AG04450 (cell line): ENCODE measurements around the gene SERPINH1. TPM values are rescaled to one million over a fixed set of nuclear protein-coding genes. Genes with fewer than 3 reads are reported as not detected.

Experiments
- CTCF ChIA-PET: fragments of 300-600, 350-600 bp; formaldehyde crosslinking; extraction: SDS; loops from one replicate; lab custom pipeline; 2022; ENCODE audit warnings: antibody characterized with exemption, inconsistent platforms; lab: Charles Lee
- POLR2A ChIA-PET: fragments of 350-600 bp; formaldehyde crosslinking; extraction: SDS; loops from one replicate; lab custom pipeline; 2021; ENCODE audit warnings: antibody characterized with exemption, inconsistent platforms; lab: Yijun Ruan, JAX
- DNase-seq: peaks from one replicate; pipeline ENCODE4 v3.0.0-alpha.2; 2011; ENCODE audit warnings: low read depth, low spot score
- H3K27ac ChIP-seq: one replicate; pipeline ENCODE4 v1.5.1; 2012; ENCODE audit warnings: low read depth, low read length, control low read depth
- H3K27me3 ChIP-seq: one replicate; pipeline ENCODE4 v1.6.0; 2012; ENCODE audit warnings: low read length; ENCODE audit not compliant: control insufficient read depth, insufficient read depth
- H3K4me3 ChIP-seq: 2 replicates; pipeline ENCODE4 v1.5.1; 2011; ENCODE audit warnings: mild to moderate bottlenecking, low read depth, low read length, control low read depth
- H3K9me3 ChIP-seq: 2 replicates; pipeline ENCODE4 v1.5.1; 2012; ENCODE audit warnings: low read length; ENCODE audit not compliant: control insufficient read depth, insufficient read depth
- polyA plus RNA-seq: library from polyadenylated mRNA; depleted of rRNA; stranded (reverse); fragments of >200 nt; gene quantifications from 2 replicates; pipeline ENCODE4 v1.2.3, GENCODE V29; 2011
- TF ChIP-seq, protein P1 (sequence below): IDR thresholded peaks from 2 replicates; pipeline ENCODE4 v1.5.1; 2011; ENCODE audit warnings: low read depth, low read length, control low read depth, inconsistent platforms

SERPINH1 gene
- polyA plus RNA-seq, 1 experiment, result 881 TPM

GRCh38 chr11:75518204-75518549 lies 43.9 kb upstream of the SERPINH1 start:
- TF ChIP-seq, protein P1, sequence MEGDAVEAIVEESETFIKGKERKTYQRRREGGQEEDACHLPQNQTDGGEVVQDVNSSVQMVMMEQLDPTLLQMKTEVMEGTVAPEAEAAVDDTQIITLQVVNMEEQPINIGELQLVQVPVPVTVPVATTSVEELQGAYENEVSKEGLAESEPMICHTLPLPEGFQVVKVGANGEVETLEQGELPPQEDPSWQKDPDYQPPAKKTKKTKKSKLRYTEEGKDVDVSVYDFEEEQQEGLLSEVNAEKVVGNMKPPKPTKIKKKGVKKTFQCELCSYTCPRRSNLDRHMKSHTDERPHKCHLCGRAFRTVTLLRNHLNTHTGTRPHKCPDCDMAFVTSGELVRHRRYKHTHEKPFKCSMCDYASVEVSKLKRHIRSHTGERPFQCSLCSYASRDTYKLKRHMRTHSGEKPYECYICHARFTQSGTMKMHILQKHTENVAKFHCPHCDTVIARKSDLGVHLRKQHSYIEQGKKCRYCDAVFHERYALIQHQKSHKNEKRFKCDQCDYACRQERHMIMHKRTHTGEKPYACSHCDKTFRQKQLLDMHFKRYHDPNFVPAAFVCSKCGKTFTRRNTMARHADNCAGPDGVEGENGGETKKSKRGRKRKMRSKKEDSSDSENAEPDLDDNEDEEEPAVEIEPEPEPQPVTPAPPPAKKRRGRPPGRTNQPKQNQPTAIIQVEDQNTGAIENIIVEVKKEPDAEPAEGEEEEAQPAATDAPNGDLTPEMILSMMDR, result no peak
- CTCF ChIA-PET, result interaction anchor here (1.2 kb wide), 1 partner anchor 129 kb away, joined by 3 read pairs; no protein-coding TSS in a partner anchor

DNA sequence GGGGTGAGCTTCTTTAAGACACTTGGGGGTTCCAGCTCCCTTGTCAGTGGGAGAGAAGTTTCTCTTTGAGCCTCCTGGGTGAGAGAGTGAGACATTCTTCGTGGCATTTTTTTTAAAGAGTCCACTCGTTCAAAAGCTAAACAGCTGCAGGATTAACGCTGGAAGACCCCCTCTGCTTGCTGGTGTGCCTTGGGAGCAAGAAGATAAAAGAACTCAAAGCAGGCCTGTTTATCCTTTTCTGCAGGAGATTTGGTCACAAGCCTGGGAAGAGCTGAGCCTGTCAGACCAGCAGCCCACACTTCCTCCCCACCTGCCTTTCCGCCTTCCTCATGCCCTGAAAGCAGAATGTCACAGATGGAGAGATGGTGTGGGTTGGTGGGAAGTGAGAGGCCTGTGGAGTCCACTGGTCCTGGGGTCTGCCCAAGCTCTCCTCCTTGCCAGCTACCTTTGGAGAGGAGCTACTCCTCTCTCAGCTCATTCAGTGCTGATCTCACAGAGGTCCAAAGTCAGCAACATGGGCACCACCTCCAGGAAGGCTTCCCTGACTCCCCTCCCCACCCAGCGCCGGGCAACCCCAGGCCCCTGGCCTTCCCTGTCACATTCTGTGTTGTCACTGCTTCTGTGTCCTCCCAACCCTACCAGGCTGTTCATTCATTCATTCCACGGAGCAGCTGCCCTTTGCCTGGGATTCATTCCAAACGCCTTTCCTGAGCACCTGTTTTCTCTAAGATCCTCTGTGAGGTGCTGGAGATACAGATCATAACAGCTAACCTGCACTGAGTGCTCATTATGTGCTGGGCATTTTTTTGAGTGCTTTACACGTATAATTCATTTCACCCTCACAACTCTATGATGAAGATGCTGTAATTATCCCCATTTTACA lies 43.0 kb upstream of the SERPINH1 start:
- no peak for DNase-seq
- POLR2A ChIA-PET, result interaction anchor here (0.7 kb wide), 1 partner anchor 55 kb away, joined by 3 read pairs; no protein-coding TSS in a partner anchor
- CTCF ChIA-PET, result interaction anchor here (1.2 kb wide), 1 partner anchor 130 kb away, joined by 3 read pairs; no protein-coding TSS in a partner anchor
- Histone ChIP-seq H3K27ac (no peak overlapping the region), H3K27me3 (peaks cover 7% of the 10 kb centered on the region), H3K9me3 (peaks cover 7% of the 10 kb centered on the region), H3K4me3 (no peak overlapping the region)
- TF ChIP-seq, protein P1, result no peak

More at GRCh38 chr11:75518204-75518549, 43.9 kb upstream of the SERPINH1 start:
- DNase-seq, result no peak
- Histone ChIP-seq H3K9me3 (peaks cover 7% of the 10 kb centered on the region), H3K4me3 (no peak overlapping the region), H3K27me3 (peaks cover 2% of the 10 kb centered on the region), H3K27ac (no peak overlapping the region)
- POLR2A ChIA-PET, result interaction anchor here (0.7 kb wide), 1 partner anchor 56 kb away, joined by 3 read pairs; no protein-coding TSS in a partner anchor

DNA sequence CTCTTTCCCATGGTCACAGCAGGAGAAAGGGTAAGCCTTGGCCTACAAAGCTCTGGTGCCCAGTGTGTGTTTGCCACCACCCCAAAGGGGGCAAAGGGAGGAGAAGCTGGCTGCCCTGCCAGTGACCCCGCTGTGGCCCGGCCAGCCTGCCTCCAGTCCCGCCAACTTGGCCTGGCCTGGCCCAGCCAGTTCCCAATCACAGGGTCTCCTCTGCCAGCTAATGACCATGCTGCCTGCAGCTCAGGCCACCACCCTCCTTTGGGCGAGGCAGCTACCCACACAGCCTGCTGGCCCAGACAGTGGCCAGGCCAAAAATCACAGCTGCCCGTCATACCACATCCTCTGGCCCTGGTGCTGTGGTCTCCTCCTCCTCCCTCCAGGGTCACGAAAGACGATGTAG lies 41.4 kb upstream of the SERPINH1 start:
- Histone ChIP-seq H3K9me3 (peaks cover 7% of the 10 kb centered on the region), H3K27ac (no peak overlapping the region), H3K4me3 (no peak overlapping the region), H3K27me3 (peaks cover 19% of the 10 kb centered on the region)
- TF ChIP-seq, protein P1, result no peak
- no peak for DNase-seq
- ChIA-PET POLR2A (no interaction called here), CTCF (interaction anchor here (0.9 to 6.4 kb wide), 2 partner anchors 12 to 76 kb away, joined by 5 to 41 read pairs; no protein-coding TSS in a partner anchor)

GRCh38 chr11:75522286-75523044 lies 39.6 kb upstream of the SERPINH1 start:
- H3K9me3 ChIP-seq, result no peaks in the 10 kb centered on the region; the same call in 1 of the 2 replicates
- H3K4me3 ChIP-seq, result no peak overlapping the region
- H3K27ac ChIP-seq, result no peak overlapping the region
- no peak for DNase-seq
- CTCF ChIA-PET, result interaction anchor here (0.6 to 6.4 kb wide), 6 partner anchors 9 to 137 kb away, joined by 3 to 41 read pairs (median 6); no protein-coding TSS in a partner anchor
- TF ChIP-seq, protein P1, result no peak
- POLR2A ChIA-PET, result no interaction called here
- H3K27me3 ChIP-seq, result peaks cover 23% of the 10 kb centered on the region
